GM18505 (cell line): ENCODE measurements around the gene FAM184B.
A peak's percentile ranks its signal among the peaks of the same experiment; 100 is the strongest.

ENCODE experiments used
- ATAC-seq: cut with Tn5 transposase; IDR thresholded peaks from one replicate; pipeline ENCODE4 v1.9.1; 2021; ENCODE audit not compliant: unreplicated experiment
- POLR2A ChIP-seq: IDR thresholded peaks from 4 replicates; pipeline ENCODE4 v1.6.1; 2011; ENCODE audit warnings: borderline replicate concordance; ENCODE audit not compliant: insufficient read depth, insufficient read length; ENCODE audit errors: extremely low read depth

Gene FAM184B

GRCh38 chr4:17642398-17642783 is 139.0 kb downstream of the FAM184B start:
- no peak for TF ChIP-seq POLR2A
- ATAC-seq: no peak

- no peak for TF ChIP-seq POLR2A
- ATAC-seq: no peak
These were observed 142.3 kb downstream of the FAM184B start for GRCh38 chr4:17639136-17639535.

- TF ChIP-seq POLR2A: peak; percentile 18
- peak; percentile 89 for ATAC-seq
These were observed 144.5 kb downstream of the FAM184B start for GRCh38 chr4:17636696-17637622.

- no peak for TF ChIP-seq POLR2A
- no peak for ATAC-seq
These were observed 145.1 kb downstream of the FAM184B start for GRCh38 chr4:17636341-17636695.

GRCh38 chr4:17635056-17635455 is 146.4 kb downstream of the FAM184B start:
- TF ChIP-seq POLR2A: no peak
- no peak for ATAC-seq

GRCh38 chr4:17633600-17633999 is 147.8 kb downstream of the FAM184B start:
- no peak for TF ChIP-seq POLR2A
- no peak for ATAC-seq

- ATAC-seq: no peak
- TF ChIP-seq POLR2A: no peak
These were observed 151.2 kb downstream of the FAM184B start for GRCh38 chr4:17630228-17630627.

- no peak for ATAC-seq
- no peak for TF ChIP-seq POLR2A
These were observed 156.6 kb downstream of the FAM184B start for GRCh38 chr4:17624821-17625220.

- no peak for ATAC-seq
- no peak for TF ChIP-seq POLR2A
These were observed 157.9 kb downstream of the FAM184B start for GRCh38 chr4:17623451-17624001.

GRCh38 chr4:17619416-17620105 is 161.9 kb downstream of the FAM184B start:
- TF ChIP-seq POLR2A: no peak
- ATAC-seq: no peak

GRCh38 chr4:17618926-17619325 is 162.5 kb downstream of the FAM184B start:
- no peak for ATAC-seq
- TF ChIP-seq POLR2A: no peak

- ATAC-seq: no peak
These were observed 165.1 kb downstream of the FAM184B start for GRCh38 chr4:17616283-17616682.

GRCh38 chr4:17614416-17615299 is 166.8 kb downstream of the FAM184B start, which contains the start of gene MED28:
Gene MED28 (plus strand): TSS chr4:17614641. CDS start chr4:17614655, 14 bp downstream.
- peak; percentile 98 for TF ChIP-seq POLR2A
- peak; percentile 96 for ATAC-seq

More at GRCh38 chr4:17616283-17616682, 165.1 kb downstream of the FAM184B start:
- TF ChIP-seq POLR2A: no peak
